K562 (cell line): Measurements from ENCODE around the gene ITPK1. TPM values are rescaled to one million over a fixed set of nuclear protein-coding genes. Genes with fewer than 3 reads are reported as not detected.

Experiments used
- ESRRB ChIP-seq: fragments of 250-450 bp; sonication (Bioruptor Pico); IDR thresholded peaks from 2 replicates; pipeline ENCODE4 v1.5.0; 2020; ENCODE audit warnings: mild to moderate bottlenecking, moderate library complexity, borderline replicate concordance
- MAFK ChIP-seq: IDR thresholded peaks from 2 replicates; pipeline ENCODE4 v1.6.1; 2011; ENCODE audit warnings: low read length, improper control_type of control experiment
- NFE2L1 ChIP-seq: fragments of 450-650 bp; IDR thresholded peaks from 2 replicates; pipeline ENCODE4 v1.6.1; 2016; ENCODE audit warnings: missing genetic modification characterization, low read depth, mild to moderate bottlenecking, missing compliant biosample characterization, moderate library complexity, borderline replicate concordance
- RB1 ChIP-seq: fragments of 450-650 bp; IDR thresholded peaks from 2 replicates; pipeline ENCODE4 v1.6.1; 2017; ENCODE audit warnings: low read depth, mild to moderate bottlenecking
- RBFOX2 ChIP-seq: fragments of 200-400 bp; formaldehyde crosslinking; IDR thresholded peaks from 2 replicates; pipeline ENCODE4 v1.6.1; 2017; ENCODE audit warnings: low read depth, mild to moderate bottlenecking, low read length, moderate library complexity
- SAFB2 ChIP-seq: fragments of 200-400 bp; formaldehyde crosslinking; IDR thresholded peaks from 2 replicates; pipeline ENCODE4 v1.6.1; 2018; ENCODE audit warnings: borderline replicate concordance, low read length, low read depth, moderate library complexity; ENCODE audit not compliant: severe bottlenecking
- SMAD4 ChIP-seq: fragments of 250-450 bp; sonication (Bioruptor Pico); conservative IDR thresholded peaks from 2 replicates; pipeline ENCODE4 v1.8.0; 2021; ENCODE audit warnings: inconsistent platforms, mild to moderate bottlenecking, moderate library complexity
- TGIF2 ChIP-seq: sonication (generic); formaldehyde crosslinking; IDR thresholded peaks from 2 replicates; pipeline ENCODE4 v1.8.1; 2022; ENCODE audit warnings: mild to moderate bottlenecking, missing genetic modification reagents, moderate library complexity
- THRAP3 ChIP-seq: fragments of 450-650 bp; IDR thresholded peaks from 2 replicates; pipeline ENCODE4 v1.6.1; 2016; ENCODE audit warnings: mild to moderate bottlenecking, inconsistent platforms, borderline replicate concordance
- ZNF277 ChIP-seq: fragments of 250-450 bp; sonication (Bioruptor Pico); IDR thresholded peaks from 2 replicates; pipeline ENCODE4 v1.8.0; 2022; ENCODE audit warnings: inconsistent platforms, mild to moderate bottlenecking, moderate library complexity, borderline replicate concordance
- ZNF699 ChIP-seq: fragments of 250-450 bp; sonication (Bioruptor Pico); IDR thresholded peaks from 2 replicates; pipeline ENCODE4 v1.8.0; 2021; ENCODE audit warnings: mild to moderate bottlenecking, moderate library complexity; ENCODE audit not compliant: insufficient replicate concordance
- ZNF778 ChIP-seq: fragments of 450-650 bp; formaldehyde crosslinking; IDR thresholded peaks from 2 replicates; pipeline ENCODE4 v1.4.0; 2020; ENCODE audit warnings: mild to moderate bottlenecking, moderate library complexity
- polyA plus RNA-seq, 8 experiments: library from polyadenylated mRNA; depleted of rRNA in 4 of 8; stranded (reverse) in 5 of 8; unstranded in 3 of 8; fragments of >200 nt; fragmentation: Nextera tagmentation in 2 of 8; fragmentation: Illumina TruSeq in 1 of 8; extraction: Ambion mirVana in 2 of 8; extraction: Trizol in 1 of 8; gene quantifications; 2 replicates each; pipeline versions ENCODE4 v1.2.1 to v1.2.3, GENCODE V29; 2011 to 2014; ENCODE audit warnings: inconsistent platforms in 1 of 8, missing spikeins in 1 of 8
- total RNA-seq, 7 experiments: library from RNA; depleted of rRNA in 6 of 7; stranded (reverse); fragments of >200 nt in 6 of 7; fragmentation: Illumina TruSeq in 2 of 7; extraction: Trizol in 2 of 7; gene quantifications; 2 replicates each; pipeline versions ENCODE4 v1.2.1 to v1.2.3, GENCODE V29; 2011 to 2021; ENCODE audit warnings: low replicate concordance in 1 of 7

ITPK1 gene
- total and polyA plus RNA-seq, 9 of the 15 experiments (the other 6 are each of a cell fraction or from before 2014, with no cell fraction given): 1.2 to 39.2 (median 23.0) TPM

- TF ChIP-seq ZNF277 (no peak), THRAP3 (no peak), ESRRB (CRISPR knock-in tag) (no peak), ZNF699 (CRISPR knock-in tag) (no peak), RBFOX2 (no peak), MAFK (no peak), TGIF2 (no peak), ZNF778 (CRISPR knock-in tag) (no peak), RB1 (no peak), NFE2L1 (tag) (no peak), SAFB2 (no peak), SMAD4 (CRISPR knock-in tag) (no peak)
Observed at GRCh38 chr14:92943855-92944570, 171.7 kb downstream of the ITPK1 start (continued).
